Measurements from ENCODE around the gene B3GAT3.

The B3GAT3 gene

GRCh38 chr11:62645946-62646824 lies 24.4 kb upstream of the B3GAT3 start, which contains the start of gene GANAB:
TSS of gene GANAB (minus strand) at chr11:62646613. CDS start at chr11:62646599, 14 bp downstream.
- peaks cover 57% of the 10 kb centered on the region for H3K36me3 ChIP-seq (ENCODE audit: insufficient read depth, low read length)
- no peaks in the 10 kb centered on the region for H3K9me2 ChIP-seq (ENCODE audit: low read depth, low read length)
- no peak within 1 kb of the TSS for H2AFZ ChIP-seq (ENCODE audit: low read length)
- no peaks in the 10 kb centered on the region for H3K27me3 ChIP-seq (ENCODE audit: insufficient read depth, low read length)
- H3K4me3 ChIP-seq (ENCODE audit: low read depth, low read length, poor library complexity, severe bottlenecking), result peak within 1 kb of the TSS; percentile 91
- H3K4me2 ChIP-seq (ENCODE audit: low read length), result peak within 1 kb of the TSS; percentile 67
- H3K9me3 ChIP-seq (ENCODE audit: low read length), result no peaks in the 10 kb centered on the region
- TF ChIP-seq, protein P1, sequence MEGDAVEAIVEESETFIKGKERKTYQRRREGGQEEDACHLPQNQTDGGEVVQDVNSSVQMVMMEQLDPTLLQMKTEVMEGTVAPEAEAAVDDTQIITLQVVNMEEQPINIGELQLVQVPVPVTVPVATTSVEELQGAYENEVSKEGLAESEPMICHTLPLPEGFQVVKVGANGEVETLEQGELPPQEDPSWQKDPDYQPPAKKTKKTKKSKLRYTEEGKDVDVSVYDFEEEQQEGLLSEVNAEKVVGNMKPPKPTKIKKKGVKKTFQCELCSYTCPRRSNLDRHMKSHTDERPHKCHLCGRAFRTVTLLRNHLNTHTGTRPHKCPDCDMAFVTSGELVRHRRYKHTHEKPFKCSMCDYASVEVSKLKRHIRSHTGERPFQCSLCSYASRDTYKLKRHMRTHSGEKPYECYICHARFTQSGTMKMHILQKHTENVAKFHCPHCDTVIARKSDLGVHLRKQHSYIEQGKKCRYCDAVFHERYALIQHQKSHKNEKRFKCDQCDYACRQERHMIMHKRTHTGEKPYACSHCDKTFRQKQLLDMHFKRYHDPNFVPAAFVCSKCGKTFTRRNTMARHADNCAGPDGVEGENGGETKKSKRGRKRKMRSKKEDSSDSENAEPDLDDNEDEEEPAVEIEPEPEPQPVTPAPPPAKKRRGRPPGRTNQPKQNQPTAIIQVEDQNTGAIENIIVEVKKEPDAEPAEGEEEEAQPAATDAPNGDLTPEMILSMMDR (IDR thresholded peaks at IDR 0.05; ENCODE audit: low read length), result no peak
- no peak for TF ChIP-seq EZH2 (IDR thresholded peaks at IDR 0.05; ENCODE audit: borderline replicate concordance, low read length)
- no peaks in the 10 kb centered on the region for H4K20me1 ChIP-seq (ENCODE audit: insufficient read depth, low read length)
- H3K27ac ChIP-seq (ENCODE audit: low read depth, low read length, poor library complexity, severe bottlenecking), result peak within 1 kb of the TSS; percentile 74
- peaks cover 22% of the 10 kb centered on the region for H3K4me1 ChIP-seq (ENCODE audit: insufficient read depth, low read length, severe bottlenecking)
- no peaks in the 10 kb centered on the region for H3F3A ChIP-seq (ENCODE audit: insufficient read depth, low read length)
- peak within 1 kb of the TSS; percentile 86 for H3K9ac ChIP-seq (ENCODE audit: low read length)
- peaks cover 32% of the 10 kb centered on the region for H3K79me2 ChIP-seq (ENCODE audit: insufficient read depth, low read length)

DNA sequence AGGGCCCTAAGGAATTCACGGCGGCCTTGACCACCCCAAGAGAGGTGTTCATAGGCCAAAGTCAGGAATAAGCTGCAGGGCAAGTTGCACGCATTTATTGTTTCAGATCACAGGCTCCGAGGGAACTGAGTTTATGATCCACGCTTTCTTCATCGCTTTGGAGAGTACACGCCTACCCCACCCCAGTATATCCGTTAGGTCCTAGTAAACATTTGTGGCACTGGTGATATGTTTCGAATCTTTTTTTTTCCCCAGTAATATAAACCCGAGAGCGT lies 23.8 kb upstream of the B3GAT3 start:
- H3F3A ChIP-seq (ENCODE audit: insufficient read depth, low read length), result no peaks in the 10 kb centered on the region

GRCh38 chr11:62644220-62644619 lies 22.4 kb upstream of the B3GAT3 start:
- H3K79me2 ChIP-seq (ENCODE audit: insufficient read depth, low read length), result peaks cover 36% of the 10 kb centered on the region

More for the DNA sequence above, 23.8 kb upstream of the B3GAT3 start:
- peaks cover 55% of the 10 kb centered on the region for H3K36me3 ChIP-seq (ENCODE audit: insufficient read depth, low read length)
- H3K4me2 ChIP-seq (ENCODE audit: low read length), result peak overlapping the region; percentile 67
- no peaks in the 10 kb centered on the region for H3K27me3 ChIP-seq (ENCODE audit: insufficient read depth, low read length)
- peaks cover 36% of the 10 kb centered on the region for H3K79me2 ChIP-seq (ENCODE audit: insufficient read depth, low read length)
- no peak overlapping the region for H2AFZ ChIP-seq (ENCODE audit: low read length)
- no peaks in the 10 kb centered on the region for H3K9me3 ChIP-seq (ENCODE audit: low read length)
- H4K20me1 ChIP-seq (ENCODE audit: insufficient read depth, low read length), result no peaks in the 10 kb centered on the region
- H3K4me3 ChIP-seq (ENCODE audit: low read depth, low read length, poor library complexity, severe bottlenecking), result peak overlapping the region; percentile 91
- TF ChIP-seq, protein P1 (IDR thresholded peaks at IDR 0.05; ENCODE audit: low read length), result no peak
- no peak for TF ChIP-seq EZH2 (IDR thresholded peaks at IDR 0.05; ENCODE audit: borderline replicate concordance, low read length)
- H3K9me2 ChIP-seq (ENCODE audit: low read depth, low read length), result no peaks in the 10 kb centered on the region
- H3K27ac ChIP-seq (ENCODE audit: low read depth, low read length, poor library complexity, severe bottlenecking), result peak overlapping the region; percentile 74
- H3K9ac ChIP-seq (ENCODE audit: low read length), result peak overlapping the region; percentile 86
- H3K4me1 ChIP-seq (ENCODE audit: insufficient read depth, low read length, severe bottlenecking), result peaks cover 21% of the 10 kb centered on the region

More at GRCh38 chr11:62644220-62644619, 22.4 kb upstream of the B3GAT3 start:
- Histone ChIP-seq H3K36me3 (ENCODE audit: insufficient read depth, low read length) (peaks cover 51% of the 10 kb centered on the region), H3K4me2 (ENCODE audit: low read length) (no peak overlapping the region), H3K27me3 (ENCODE audit: insufficient read depth, low read length) (no peaks in the 10 kb centered on the region), H4K20me1 (ENCODE audit: insufficient read depth, low read length) (no peaks in the 10 kb centered on the region), H3K9ac (ENCODE audit: low read length) (no peak overlapping the region), H3K9me3 (ENCODE audit: low read length) (no peaks in the 10 kb centered on the region), H3K9me2 (ENCODE audit: low read depth, low read length) (no peaks in the 10 kb centered on the region), H2AFZ (ENCODE audit: low read length) (no peak overlapping the region), H3K27ac (ENCODE audit: low read depth, low read length, poor library complexity, severe bottlenecking) (no peak overlapping the region), H3K4me3 (ENCODE audit: low read depth, low read length, poor library complexity, severe bottlenecking) (no peak overlapping the region), H3F3A (ENCODE audit: insufficient read depth, low read length) (no peaks in the 10 kb centered on the region), H3K4me1 (ENCODE audit: insufficient read depth, low read length, severe bottlenecking) (peaks cover 21% of the 10 kb centered on the region)
- no peak for TF ChIP-seq EZH2 (IDR thresholded peaks at IDR 0.05; ENCODE audit: borderline replicate concordance, low read length)
- TF ChIP-seq, protein P1 (IDR thresholded peaks at IDR 0.05; ENCODE audit: low read length), result no peak

Data from OCI-LY1 (cell line).